Measurements from ENCODE around the gene PTH2.

Gene PTH2

GRCh38 chr19:49398001-49398615, 25.1 kb downstream of the PTH2 start:
- ATAC-seq = no peak
- no peak for TF ChIP-seq ISL1 (CRISPR knock-in tag; IDR thresholded peaks at IDR 0.05)
- TF ChIP-seq ZNF70 (CRISPR knock-in tag; IDR thresholded peaks at IDR 0.05) = no peak
- TF ChIP-seq SNAI2 (CRISPR knock-in tag; IDR thresholded peaks at IDR 0.05) = no peak
- no peak for TF ChIP-seq ZNF565 (CRISPR knock-in tag; conservative IDR thresholded peaks at IDR 0.05; ENCODE audit: low read depth)
- TF ChIP-seq TOX (CRISPR knock-in tag; IDR thresholded peaks at IDR 0.05; ENCODE audit: borderline replicate concordance) = no peak

GRCh38 chr19:49396738-49397505, 26.3 kb downstream of the PTH2 start:
- ATAC-seq = no peak
- no peak for TF ChIP-seq TSHZ2 (CRISPR knock-in tag; IDR thresholded peaks at IDR 0.05)
- no peak for TF ChIP-seq OSR1 (CRISPR knock-in tag; IDR thresholded peaks at IDR 0.05)
- TF ChIP-seq CSRNP3 (CRISPR knock-in tag; IDR thresholded peaks at IDR 0.05) = no peak
- TF ChIP-seq RARB (CRISPR knock-in tag; IDR thresholded peaks at IDR 0.05) = no peak
- no peak for TF ChIP-seq TOX (CRISPR knock-in tag; IDR thresholded peaks at IDR 0.05; ENCODE audit: borderline replicate concordance)
- no peak for TF ChIP-seq ZNF70 (CRISPR knock-in tag; IDR thresholded peaks at IDR 0.05)
- no peak for TF ChIP-seq PPARA (CRISPR knock-in tag; IDR thresholded peaks at IDR 0.05; ENCODE audit: borderline replicate concordance)
- no peak for TF ChIP-seq GLIS3 (CRISPR knock-in tag; IDR thresholded peaks at IDR 0.05)
- no peak for TF ChIP-seq POU6F1 (CRISPR knock-in tag; IDR thresholded peaks at IDR 0.05; ENCODE audit: borderline replicate concordance, low read depth)
- no peak for TF ChIP-seq ZNF8 (CRISPR knock-in tag; IDR thresholded peaks at IDR 0.05)
- no peak for TF ChIP-seq ARNTL (CRISPR knock-in tag; IDR thresholded peaks at IDR 0.05; ENCODE audit: borderline replicate concordance, low read depth)
- no peak for TF ChIP-seq TCF4 (CRISPR knock-in tag; IDR thresholded peaks at IDR 0.05; ENCODE audit: borderline replicate concordance)
- TF ChIP-seq ESRRG (CRISPR knock-in tag; IDR thresholded peaks at IDR 0.05) = no peak
- TF ChIP-seq ZNF565 (CRISPR knock-in tag; conservative IDR thresholded peaks at IDR 0.05; ENCODE audit: low read depth) = no peak
- TF ChIP-seq ZFP3 (CRISPR knock-in tag; IDR thresholded peaks at IDR 0.05) = no peak

- no peak for ATAC-seq
- TF ChIP-seq PATZ1 (CRISPR knock-in tag; IDR thresholded peaks at IDR 0.05; ENCODE audit: borderline replicate concordance) (no peak), ISL1 (CRISPR knock-in tag; IDR thresholded peaks at IDR 0.05) (no peak), TOX (CRISPR knock-in tag; IDR thresholded peaks at IDR 0.05; ENCODE audit: borderline replicate concordance) (no peak), GLIS3 (CRISPR knock-in tag; IDR thresholded peaks at IDR 0.05) (no peak), PPARA (CRISPR knock-in tag; IDR thresholded peaks at IDR 0.05; ENCODE audit: borderline replicate concordance) (no peak), ZC3H10 (CRISPR knock-in tag; IDR thresholded peaks at IDR 0.05) (no peak), ZNF8 (CRISPR knock-in tag; IDR thresholded peaks at IDR 0.05) (no peak), ZNF565 (CRISPR knock-in tag; conservative IDR thresholded peaks at IDR 0.05; ENCODE audit: low read depth) (no peak), RARB (CRISPR knock-in tag; IDR thresholded peaks at IDR 0.05) (no peak), ZFP30 (CRISPR knock-in tag; IDR thresholded peaks at IDR 0.05) (no peak), BACH2 (CRISPR knock-in tag; IDR thresholded peaks at IDR 0.05; ENCODE audit: borderline replicate concordance) (no peak)
Observed at GRCh38 chr19:49395581-49396407, 27.4 kb downstream of the PTH2 start.
